ENCODE data around the gene HS6ST3.

HS6ST3 gene

DNA sequence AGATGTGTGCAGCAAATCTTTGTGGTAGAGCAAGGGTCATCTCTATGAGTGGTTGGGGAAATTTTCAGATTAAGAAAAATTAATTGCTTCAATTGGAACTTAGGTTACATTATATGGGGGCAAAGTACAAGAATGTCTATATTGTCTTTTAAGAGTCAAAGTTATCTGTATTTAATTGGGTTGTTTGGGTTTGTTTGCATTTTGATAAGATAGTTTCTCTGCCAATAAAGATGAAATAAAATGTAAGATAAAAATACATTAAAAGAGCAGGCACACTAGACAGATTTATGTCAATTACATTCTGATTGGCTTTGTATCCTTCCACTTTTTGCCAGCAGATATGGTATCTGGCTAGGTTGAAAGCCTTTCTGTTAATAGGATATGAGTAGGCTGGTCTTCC lies 587.1 kb downstream of the HS6ST3 start:
- DNase-seq: no peak
- no peaks in the 10 kb centered on the region for H3K36me3 ChIP-seq
- H3K9me3 ChIP-seq: no peaks in the 10 kb centered on the region
- TF ChIP-seq, protein P1, sequence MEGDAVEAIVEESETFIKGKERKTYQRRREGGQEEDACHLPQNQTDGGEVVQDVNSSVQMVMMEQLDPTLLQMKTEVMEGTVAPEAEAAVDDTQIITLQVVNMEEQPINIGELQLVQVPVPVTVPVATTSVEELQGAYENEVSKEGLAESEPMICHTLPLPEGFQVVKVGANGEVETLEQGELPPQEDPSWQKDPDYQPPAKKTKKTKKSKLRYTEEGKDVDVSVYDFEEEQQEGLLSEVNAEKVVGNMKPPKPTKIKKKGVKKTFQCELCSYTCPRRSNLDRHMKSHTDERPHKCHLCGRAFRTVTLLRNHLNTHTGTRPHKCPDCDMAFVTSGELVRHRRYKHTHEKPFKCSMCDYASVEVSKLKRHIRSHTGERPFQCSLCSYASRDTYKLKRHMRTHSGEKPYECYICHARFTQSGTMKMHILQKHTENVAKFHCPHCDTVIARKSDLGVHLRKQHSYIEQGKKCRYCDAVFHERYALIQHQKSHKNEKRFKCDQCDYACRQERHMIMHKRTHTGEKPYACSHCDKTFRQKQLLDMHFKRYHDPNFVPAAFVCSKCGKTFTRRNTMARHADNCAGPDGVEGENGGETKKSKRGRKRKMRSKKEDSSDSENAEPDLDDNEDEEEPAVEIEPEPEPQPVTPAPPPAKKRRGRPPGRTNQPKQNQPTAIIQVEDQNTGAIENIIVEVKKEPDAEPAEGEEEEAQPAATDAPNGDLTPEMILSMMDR (IDR thresholded peaks at IDR 0.05): no peak
- H3K27me3 ChIP-seq: no peaks in the 10 kb centered on the region
- H3K27ac ChIP-seq: no peak overlapping the region
- H3K4me3 ChIP-seq: no peak overlapping the region
- H3K4me1 ChIP-seq: no peaks in the 10 kb centered on the region
- intact Hi-C loops (cut with DNase I; ENCODE audit: low total_unique reads): no loop called here

DNA sequence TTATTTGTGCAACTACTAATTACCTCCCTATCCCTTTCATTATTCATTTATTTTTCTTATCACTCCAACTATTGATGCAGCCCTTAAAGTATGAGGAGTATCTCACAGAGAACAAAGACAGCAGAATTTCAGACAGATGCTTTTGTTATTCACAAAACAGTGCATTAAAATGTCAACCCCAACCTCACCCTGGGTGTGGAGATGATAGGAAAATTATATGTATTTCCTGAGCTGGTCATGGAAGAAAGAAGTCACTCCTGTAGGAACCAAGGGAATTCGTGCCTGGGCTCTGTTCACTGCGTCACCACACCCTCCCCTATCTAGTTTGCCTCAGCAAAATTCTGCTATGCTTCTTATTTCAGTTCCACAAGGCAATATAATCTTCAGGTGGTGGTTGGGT lies 588.9 kb downstream of the HS6ST3 start:
- Histone ChIP-seq H3K36me3 (no peaks in the 10 kb centered on the region), H3K4me3 (no peak overlapping the region), H3K9me3 (no peaks in the 10 kb centered on the region), H3K27me3 (no peaks in the 10 kb centered on the region), H3K27ac (no peak overlapping the region), H3K4me1 (no peaks in the 10 kb centered on the region)
- TF ChIP-seq, protein P1 (IDR thresholded peaks at IDR 0.05): no peak
- intact Hi-C loops (cut with DNase I; ENCODE audit: low total_unique reads): no loop called here
- DNase-seq: no peak

DNA sequence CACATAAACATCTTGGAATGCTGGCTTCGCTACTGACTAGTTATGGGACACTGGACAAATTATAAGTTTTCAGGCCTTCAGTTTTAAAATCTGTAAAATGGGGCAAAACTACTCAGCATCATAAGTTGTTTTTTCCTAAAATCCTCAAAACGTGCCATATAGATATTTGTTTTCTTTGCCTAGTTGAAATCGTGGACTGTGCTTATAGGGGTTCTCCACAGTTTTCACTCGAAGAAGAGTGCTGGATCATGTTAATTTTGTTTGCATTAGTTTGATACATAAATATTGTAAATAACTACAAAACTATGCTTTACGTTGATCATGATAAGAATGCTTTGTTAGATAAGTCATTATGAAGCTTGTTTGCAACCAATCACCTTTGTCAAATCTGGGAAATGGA lies 591.0 kb downstream of the HS6ST3 start:
- TF ChIP-seq, protein P1 (IDR thresholded peaks at IDR 0.05): no peak
- Histone ChIP-seq H3K36me3 (no peaks in the 10 kb centered on the region), H3K27me3 (no peaks in the 10 kb centered on the region), H3K4me3 (no peak overlapping the region), H3K9me3 (no peaks in the 10 kb centered on the region), H3K27ac (no peak overlapping the region), H3K4me1 (no peaks in the 10 kb centered on the region)
- intact Hi-C loops (cut with DNase I; ENCODE audit: low total_unique reads): no loop called here
- no peak for DNase-seq

DNA sequence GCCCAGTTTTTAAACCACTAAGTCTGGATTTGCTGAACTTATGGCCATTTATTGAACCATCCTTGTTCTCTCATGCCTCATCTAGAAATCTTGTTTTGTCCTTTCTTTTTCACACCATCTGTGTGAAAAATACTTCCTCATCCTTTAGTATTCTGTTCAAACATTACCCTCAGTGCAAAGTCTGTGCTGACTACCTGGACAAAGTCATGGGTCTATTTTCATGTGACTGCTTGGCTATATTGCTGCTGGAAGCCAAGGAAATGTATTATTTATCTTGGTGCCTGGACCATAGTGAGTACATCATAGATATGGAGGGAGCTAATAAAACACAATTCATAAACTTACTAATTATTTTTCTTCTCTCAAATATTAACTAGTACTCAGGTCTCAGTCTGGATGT lies 591.9 kb downstream of the HS6ST3 start:
- no peaks in the 10 kb centered on the region for H3K36me3 ChIP-seq
- no peaks in the 10 kb centered on the region for H3K27me3 ChIP-seq
- no peak overlapping the region for H3K27ac ChIP-seq
- intact Hi-C loops (cut with DNase I; ENCODE audit: low total_unique reads): no loop called here
- no peaks in the 10 kb centered on the region for H3K4me1 ChIP-seq
- DNase-seq: no peak
- no peak overlapping the region for H3K4me3 ChIP-seq
- TF ChIP-seq, protein P1 (IDR thresholded peaks at IDR 0.05): no peak
- H3K9me3 ChIP-seq: no peaks in the 10 kb centered on the region

DNA sequence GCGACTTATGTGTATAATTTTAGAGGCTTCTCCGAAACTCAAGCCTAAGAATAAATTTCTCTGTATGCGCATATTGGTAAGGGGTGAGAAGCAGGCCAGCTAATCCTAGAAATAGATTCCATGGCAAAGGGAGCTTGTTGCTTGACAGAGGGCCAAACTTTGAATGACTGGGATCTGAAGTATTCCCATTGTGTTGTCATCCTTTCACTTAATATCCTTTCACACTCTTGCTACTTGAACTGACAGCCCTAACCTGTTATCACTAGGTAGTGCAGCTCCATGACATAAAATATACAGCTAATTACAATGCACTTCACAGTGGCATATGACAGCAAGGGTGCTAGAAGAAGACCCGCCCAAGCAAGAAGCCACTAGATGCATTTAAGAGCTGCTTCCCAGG lies 594.6 kb downstream of the HS6ST3 start:
- no peaks in the 10 kb centered on the region for H3K36me3 ChIP-seq
- no peak overlapping the region for H3K27ac ChIP-seq
- H3K9me3 ChIP-seq: no peaks in the 10 kb centered on the region
- TF ChIP-seq, protein P1 (IDR thresholded peaks at IDR 0.05): no peak
- no peaks in the 10 kb centered on the region for H3K4me1 ChIP-seq
- no peaks in the 10 kb centered on the region for H3K27me3 ChIP-seq
- no peak for DNase-seq
- no peak overlapping the region for H3K4me3 ChIP-seq
- intact Hi-C loops (cut with DNase I; ENCODE audit: low total_unique reads): no loop called here

DNA sequence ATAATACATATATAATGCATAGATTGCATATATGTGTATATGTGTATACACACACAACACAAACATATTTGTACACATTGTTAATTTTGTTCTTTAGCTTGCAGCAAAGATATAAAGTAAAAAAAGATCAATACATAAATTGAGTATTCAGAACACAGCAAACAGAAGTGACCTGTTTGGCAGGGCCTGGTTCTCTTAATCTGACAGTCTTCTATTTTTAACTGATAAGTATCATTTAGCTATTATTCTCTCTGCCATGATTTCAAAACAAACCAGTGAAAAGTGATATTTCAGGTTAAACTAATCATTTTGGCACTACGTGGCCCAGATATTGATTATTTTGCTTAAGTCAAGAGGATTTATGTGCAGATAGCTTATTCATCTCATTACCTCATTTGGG lies 595.0 kb downstream of the HS6ST3 start:
- Histone ChIP-seq H3K27me3 (no peaks in the 10 kb centered on the region), H3K4me1 (no peaks in the 10 kb centered on the region), H3K9me3 (no peaks in the 10 kb centered on the region), H3K4me3 (no peak overlapping the region), H3K27ac (no peak overlapping the region), H3K36me3 (no peaks in the 10 kb centered on the region)
- intact Hi-C loops (cut with DNase I; ENCODE audit: low total_unique reads): no loop called here
- TF ChIP-seq, protein P1 (IDR thresholded peaks at IDR 0.05): no peak
- DNase-seq: no peak

Measured in tibial artery (tissue), 4 donors.